Measurements from ENCODE around the gene LGI4. TPM values are rescaled to one million over a fixed set of nuclear protein-coding genes. Genes with fewer than 3 reads are reported as not detected.

The LGI4 gene
- total and polyA plus RNA-seq, 5 experiments from 2014 or later, result 0.18 to 1.6 (median 0.52) TPM; not detected in 2

DNA sequence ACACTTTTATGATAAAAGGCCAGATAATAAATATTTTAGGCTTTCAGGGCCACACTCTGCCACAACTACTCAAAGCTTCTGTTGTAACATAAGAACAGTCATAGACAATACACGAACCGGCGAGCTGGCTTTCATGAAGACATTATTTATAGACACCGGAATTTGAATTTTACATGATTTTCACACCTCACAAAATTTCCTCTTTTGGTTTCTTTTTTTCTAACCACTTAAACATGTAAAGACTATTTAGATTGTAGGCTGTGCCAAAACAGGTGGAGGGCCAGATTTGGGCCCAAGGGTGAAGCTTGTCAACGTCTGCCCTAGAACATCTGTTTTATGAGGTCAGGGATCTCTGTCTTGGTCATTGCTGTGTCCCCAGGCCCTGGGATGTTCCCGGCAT lies 48.9 kb downstream of the LGI4 start:
- POLR2A ChIA-PET, result interaction anchor here (1.1 kb wide), 1 partner anchor 123 kb away, joined by 4 read pairs; no protein-coding TSS in a partner anchor
- H3K4me3 Mint-ChIP-seq, result peak overlapping the region in 1 of 10 donors; percentile 64
- H3K4me1 Mint-ChIP-seq, result peaks cover 3 to 53% (median 11%) of the 10 kb centered on the region in 4 donors
- no peaks in the 10 kb centered on the region for H3K36me3 Mint-ChIP-seq
- peak overlapping the region in 5 of 10 donors; percentile 1 to 82 (median 56) for H3K27ac Mint-ChIP-seq
- ATAC-seq, result no peak
- H3K27me3 Mint-ChIP-seq, result peaks cover 0 to 12% (median 3%) of the 10 kb centered on the region in 5 donors
- no peaks in the 10 kb centered on the region for H3K9me3 Mint-ChIP-seq
- DNase-seq, result no peak

DNA sequence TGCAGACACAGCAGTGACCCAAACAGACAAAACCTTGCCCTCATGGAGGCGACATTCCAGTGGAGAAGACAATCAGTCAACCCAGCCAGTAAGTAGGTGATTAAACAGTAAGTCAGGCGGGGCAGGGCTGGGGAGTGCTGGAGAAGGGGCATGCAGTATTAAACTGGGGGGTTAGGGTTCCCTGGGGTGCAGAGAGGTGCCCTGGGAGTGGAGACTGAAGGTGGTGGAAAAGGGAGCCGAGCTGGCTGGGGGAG lies 50.4 kb downstream of the LGI4 start:
- Mint-ChIP-seq H3K4me3 (peak overlapping the region in 1 of 10 donors; percentile 14), H3K9me3 (no peaks in the 10 kb centered on the region), H3K27ac (no peak overlapping the region), H3K36me3 (no peaks in the 10 kb centered on the region), H3K27me3 (peaks cover 0 to 4% (median 0%) of the 10 kb centered on the region in 5 donors), H3K4me1 (peaks cover 1 to 47% (median 8%) of the 10 kb centered on the region in 4 donors)
- DNase-seq (peak in 1 of 10 donors; percentile 27), ATAC-seq (no peak)
- POLR2A ChIA-PET, result no interaction called here

- POLR2A ChIA-PET, result no interaction called here
- Mint-ChIP-seq H3K4me3 (peak overlapping the region in 1 of 10 donors; percentile 14), H3K36me3 (no peaks in the 10 kb centered on the region), H3K27ac (peak overlapping the region in 1 of 10 donors; percentile 41), H3K4me1 (peaks cover 1 to 47% (median 8%) of the 10 kb centered on the region in 4 donors), H3K27me3 (peaks cover 0 to 6% (median 0%) of the 10 kb centered on the region in 5 donors), H3K9me3 (no peaks in the 10 kb centered on the region)
- ATAC-seq, result no peak
- peak in 1 of 10 donors; percentile 45 for DNase-seq
Measured at GRCh38 chr19:35083691-35084508, 51.0 kb downstream of the LGI4 start.

GRCh38 chr19:35081201-35081600 lies 53.7 kb downstream of the LGI4 start:
- DNase-seq, result no peak
- H3K9me3 Mint-ChIP-seq, result no peaks in the 10 kb centered on the region
- ATAC-seq, result no peak
- peaks cover 0 to 19% (median 11%) of the 10 kb centered on the region in 5 donors for H3K27me3 Mint-ChIP-seq
- peak overlapping the region in 2 of 10 donors; percentile 22 to 44 for H3K27ac Mint-ChIP-seq
- peaks cover 6 to 31% (median 8%) of the 10 kb centered on the region in 4 donors for H3K4me1 Mint-ChIP-seq
- no peaks in the 10 kb centered on the region for H3K36me3 Mint-ChIP-seq
- POLR2A ChIA-PET, result no interaction called here
- no peak overlapping the region for H3K4me3 Mint-ChIP-seq

DNA sequence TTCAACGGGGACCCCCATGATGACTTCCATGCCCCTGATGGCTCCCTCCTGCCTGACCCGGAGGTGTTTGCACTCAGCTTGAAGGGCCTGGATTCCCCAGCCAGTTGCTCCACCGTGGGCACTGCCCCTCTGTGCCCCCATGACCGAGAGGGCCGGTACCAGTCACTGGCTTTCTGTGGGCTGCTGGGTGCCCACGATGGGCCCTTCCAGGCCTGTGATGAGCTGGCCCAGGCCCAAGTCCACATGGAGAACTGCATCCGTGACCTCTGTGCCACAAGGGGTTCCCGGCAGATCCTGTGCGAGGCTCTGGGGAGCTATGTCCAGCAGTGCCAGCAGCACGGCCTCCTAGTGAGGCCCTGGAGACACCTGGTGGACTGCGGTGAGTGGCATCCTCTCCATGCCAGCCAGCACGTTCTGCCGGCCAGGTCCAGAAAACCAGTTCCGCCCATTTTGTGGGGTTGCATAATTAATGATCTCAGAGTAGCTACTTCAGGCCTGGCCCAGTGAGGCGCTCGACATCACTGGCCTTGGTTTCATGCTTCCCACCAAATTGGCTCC lies 54.2 kb downstream of the LGI4 start:
- H3K27ac Mint-ChIP-seq, result peak overlapping the region in 2 of 10 donors; percentile 22 to 44
- POLR2A ChIA-PET, result interaction anchor here (0.6 kb wide), 2 partner anchors 205 to 892 kb away, joined by 4 to 5 read pairs; no protein-coding TSS in a partner anchor
- ATAC-seq, result no peak
- peaks cover 0 to 19% (median 11%) of the 10 kb centered on the region in 5 donors for H3K27me3 Mint-ChIP-seq
- no peak overlapping the region for H3K4me3 Mint-ChIP-seq
- no peaks in the 10 kb centered on the region for H3K36me3 Mint-ChIP-seq
- H3K4me1 Mint-ChIP-seq, result peaks cover 3 to 26% (median 5%) of the 10 kb centered on the region in 4 donors
- no peaks in the 10 kb centered on the region for H3K9me3 Mint-ChIP-seq
- DNase-seq, result peak in 1 of 10 donors; percentile 24

GRCh38 chr19:35079826-35080225 lies 55.0 kb downstream of the LGI4 start:
- H3K36me3 Mint-ChIP-seq, result no peaks in the 10 kb centered on the region
- H3K4me3 Mint-ChIP-seq, result no peak overlapping the region
- DNase-seq (peak in 1 of 10 donors; percentile 51), ATAC-seq (no peak)
- POLR2A ChIA-PET, result interaction anchor here (0.6 kb wide), 1 partner anchor 893 kb away, joined by 4 read pairs; no protein-coding TSS in a partner anchor
- peaks cover 0 to 23% (median 3%) of the 10 kb centered on the region in 4 donors for H3K4me1 Mint-ChIP-seq
- no peaks in the 10 kb centered on the region for H3K9me3 Mint-ChIP-seq
- no peak overlapping the region for H3K27ac Mint-ChIP-seq
- peaks cover 0 to 19% (median 11%) of the 10 kb centered on the region in 5 donors for H3K27me3 Mint-ChIP-seq

DNA sequence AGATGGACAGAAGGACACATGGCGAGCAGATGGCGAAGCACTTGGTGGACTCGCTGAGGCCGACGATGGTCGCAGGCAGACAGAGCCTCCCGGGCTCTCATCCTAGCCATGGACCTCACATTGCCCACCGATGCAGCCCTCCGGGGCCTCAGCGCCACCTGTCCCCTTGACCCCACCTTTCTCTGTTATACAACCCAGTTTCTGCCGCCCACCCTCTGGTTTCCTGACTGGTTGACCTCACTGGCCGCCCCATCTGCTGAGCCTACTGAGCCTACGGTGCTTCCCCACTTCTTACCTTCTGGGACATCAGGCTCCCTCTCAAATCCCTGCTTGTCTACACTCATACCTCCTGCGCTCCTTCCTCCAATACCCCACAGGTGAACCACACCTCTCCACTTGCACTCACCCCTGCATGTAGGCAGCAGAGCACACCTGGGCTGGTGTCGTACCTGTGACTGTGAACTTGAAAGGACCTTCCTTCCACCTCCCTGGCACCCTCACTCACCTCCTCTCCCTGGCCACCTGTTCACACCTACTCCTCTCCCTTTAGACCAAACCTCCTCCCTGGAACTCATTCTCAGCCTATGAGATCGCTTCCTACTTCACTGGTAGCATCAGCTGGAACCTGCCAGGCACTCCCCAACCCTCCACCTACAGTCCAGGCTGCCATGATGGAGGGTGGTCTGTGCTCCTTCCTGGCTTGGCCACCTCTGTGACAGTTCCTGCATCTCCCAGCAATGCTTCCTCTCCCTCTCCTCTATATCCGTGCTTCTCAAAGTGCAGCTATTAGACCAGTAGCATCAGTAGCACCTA lies 57.2 kb downstream of the LGI4 start:
- Mint-ChIP-seq H3K4me3 (no peak overlapping the region), H3K9me3 (no peaks in the 10 kb centered on the region), H3K36me3 (no peaks in the 10 kb centered on the region), H3K4me1 (peaks cover 0 to 6% (median 3%) of the 10 kb centered on the region in 4 donors), H3K27ac (peak overlapping the region in 2 of 10 donors; percentile 50 to 69), H3K27me3 (peaks cover 0 to 19% (median 11%) of the 10 kb centered on the region in 5 donors)
- DNase-seq (no peak), ATAC-seq (no peak)
- POLR2A ChIA-PET, result no interaction called here

DNA sequence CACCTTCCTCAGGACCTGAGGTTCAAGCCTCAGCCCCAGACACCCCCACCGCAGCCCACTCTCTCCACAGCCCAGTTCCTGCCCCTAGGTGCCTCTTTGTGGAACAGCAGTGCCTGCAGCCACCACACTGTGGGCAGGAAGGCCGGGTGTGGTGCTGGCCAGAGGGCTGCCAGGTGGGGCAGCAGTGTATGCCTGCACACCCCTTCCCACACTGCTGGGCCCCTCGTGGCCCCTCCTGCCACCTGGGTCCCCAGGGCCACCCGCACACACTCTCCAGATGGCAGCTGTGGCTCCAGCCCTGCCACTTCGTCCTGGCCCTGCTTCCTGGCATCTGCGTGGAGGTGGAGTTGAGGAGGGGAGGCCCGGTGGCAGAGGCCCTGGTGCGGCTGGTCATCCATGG lies 58.2 kb downstream of the LGI4 start:
- Mint-ChIP-seq H3K9me3 (no peaks in the 10 kb centered on the region), H3K27me3 (peaks cover 0 to 19% (median 11%) of the 10 kb centered on the region in 5 donors), H3K36me3 (no peaks in the 10 kb centered on the region), H3K27ac (no peak overlapping the region), H3K4me3 (no peak overlapping the region), H3K4me1 (peaks cover 0 to 6% (median 3%) of the 10 kb centered on the region in 4 donors)
- no peak for ATAC-seq
- DNase-seq, result no peak
- POLR2A ChIA-PET, result no interaction called here

- Mint-ChIP-seq H3K4me3 (no peak overlapping the region), H3K27ac (no peak overlapping the region), H3K4me1 (peaks cover 0 to 6% (median 3%) of the 10 kb centered on the region in 4 donors), H3K27me3 (peaks cover 0 to 17% (median 9%) of the 10 kb centered on the region in 5 donors), H3K9me3 (no peaks in the 10 kb centered on the region), H3K36me3 (no peaks in the 10 kb centered on the region)
- DNase-seq (no peak), ATAC-seq (no peak)
- POLR2A ChIA-PET, result no interaction called here
Measured at GRCh38 chr19:35076026-35076370, 58.9 kb downstream of the LGI4 start.

DNA sequence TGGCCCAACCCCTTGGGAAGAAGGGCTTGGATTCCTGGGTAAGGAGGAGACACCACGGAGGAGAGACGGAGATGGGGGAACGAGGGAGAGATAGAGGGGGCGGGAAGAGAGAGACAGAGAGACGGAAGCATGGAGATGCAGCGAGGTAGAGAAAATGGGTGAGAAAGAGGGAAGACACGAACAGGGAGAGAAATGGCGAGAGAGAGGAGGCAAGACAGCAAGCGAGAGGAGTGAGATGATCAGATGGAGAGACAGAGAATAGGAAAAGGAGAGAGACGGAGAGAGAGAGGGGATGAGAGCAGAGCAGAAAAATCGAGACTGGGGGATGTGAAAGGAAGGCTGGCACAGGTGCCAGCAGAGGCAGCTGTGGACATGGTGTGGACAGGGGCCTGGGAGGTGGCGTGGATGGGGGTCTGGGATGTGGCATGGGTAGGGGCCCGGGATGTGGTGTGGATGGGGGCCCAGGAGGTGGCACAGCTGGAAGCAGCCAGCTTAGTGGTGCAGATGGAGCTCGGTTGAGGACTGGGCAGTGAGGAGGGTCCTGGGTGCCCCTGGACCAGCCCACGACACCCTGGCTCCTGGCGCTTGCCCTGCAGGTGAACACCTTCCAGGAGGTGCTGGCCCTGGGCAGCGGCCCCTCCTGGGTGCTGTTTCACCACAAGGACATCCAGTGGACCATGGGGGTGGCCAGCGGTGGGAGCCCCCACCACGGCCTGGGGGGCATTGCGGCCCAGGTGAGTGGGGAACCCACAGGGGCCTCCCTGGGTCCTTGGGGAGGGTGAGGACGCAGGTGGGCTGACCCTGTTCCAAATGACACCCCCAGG lies 59.4 kb downstream of the LGI4 start:
- POLR2A ChIA-PET, result no interaction called here
- ATAC-seq, result no peak
- peaks cover 0 to 5% (median 0%) of the 10 kb centered on the region in 9 donors for H3K9me3 Mint-ChIP-seq
- no peak overlapping the region for H3K4me3 Mint-ChIP-seq
- H3K27me3 Mint-ChIP-seq, result peaks cover 0 to 17% (median 9%) of the 10 kb centered on the region in 5 donors
- no peak for DNase-seq
- H3K4me1 Mint-ChIP-seq, result peaks cover 0 to 6% (median 3%) of the 10 kb centered on the region in 4 donors
- H3K27ac Mint-ChIP-seq, result peak overlapping the region in 1 of 10 donors; percentile 67
- H3K36me3 Mint-ChIP-seq, result peaks cover 0 to 4% (median 0%) of the 10 kb centered on the region in 3 donors

Data from naive thymus-derived CD8-positive, alpha-beta T cell (primary cell).